ENCODE measurements around the gene CEACAM5. TPM values are rescaled to one million over a fixed set of nuclear protein-coding genes. Genes with fewer than 3 reads are reported as not detected.
"Not testable (repeated sequence)": the region's sequence is repeated elsewhere in the genome, so short reads cannot be mapped to it uniquely, and the experiment has no call there.

CEACAM5 gene
- total RNA-seq, 2 donors from 2014 or later: not detected

GRCh38 chr19:41705393-41706174 lies 2.8 kb upstream of the CEACAM5 start:
- no peak overlapping the region for H3K27ac Mint-ChIP-seq
- peaks cover 2% of the 10 kb centered on the region for H3K36me3 Mint-ChIP-seq (ENCODE audit: low read depth)
- no peak overlapping the region for H3K4me3 Mint-ChIP-seq
- DNase-seq: no peak
- peaks cover 68% of the 10 kb centered on the region for H3K27me3 Mint-ChIP-seq
- ATAC-seq: no peak
- peaks cover 6% of the 10 kb centered on the region for H3K4me1 Mint-ChIP-seq
- H3K9me3 ChIP-seq (ENCODE audit: control insufficient read depth, low read length, poor library complexity, severe bottlenecking): no peaks in the 10 kb centered on the region

GRCh38 chr19:41706741-41707501 lies 1.5 kb upstream of the CEACAM5 start:
- ATAC-seq: peak; percentile 94
- H3K27me3 Mint-ChIP-seq: peaks cover 71% of the 10 kb centered on the region
- H3K4me3 Mint-ChIP-seq: peak overlapping the region; percentile 83
- H3K27ac Mint-ChIP-seq: no peak overlapping the region
- H3K36me3 Mint-ChIP-seq (ENCODE audit: low read depth): peaks cover 5% of the 10 kb centered on the region
- DNase-seq: peak; percentile 47 to 67 (median 49)
- H3K9me3 ChIP-seq (ENCODE audit: control insufficient read depth, low read length, poor library complexity, severe bottlenecking): no peaks in the 10 kb centered on the region
- peaks cover 6% of the 10 kb centered on the region for H3K4me1 Mint-ChIP-seq

GRCh38 chr19:41707502-41707812 lies 969 bp upstream of the CEACAM5 start:
- H3K4me3 Mint-ChIP-seq: no peak overlapping the region
- no peaks in the 10 kb centered on the region for H3K9me3 ChIP-seq (ENCODE audit: control insufficient read depth, low read length, poor library complexity, severe bottlenecking)
- peaks cover 5% of the 10 kb centered on the region for H3K36me3 Mint-ChIP-seq (ENCODE audit: low read depth)
- DNase-seq (no peak), ATAC-seq (no peak)
- peaks cover 6% of the 10 kb centered on the region for H3K4me1 Mint-ChIP-seq
- H3K27ac Mint-ChIP-seq: no peak overlapping the region
- H3K27me3 Mint-ChIP-seq: peaks cover 76% of the 10 kb centered on the region

GRCh38 chr19:41707871-41708371 lies 505 bp upstream of the CEACAM5 start:
- no peaks in the 10 kb centered on the region for H3K9me3 ChIP-seq (ENCODE audit: control insufficient read depth, low read length, poor library complexity, severe bottlenecking)
- Mint-ChIP-seq H3K36me3 (ENCODE audit: low read depth) (peaks cover 5% of the 10 kb centered on the region), H3K27ac (peak overlapping the region; percentile 43), H3K27me3 (peaks cover 77% of the 10 kb centered on the region), H3K4me1 (peaks cover 7% of the 10 kb centered on the region), H3K4me3 (no peak overlapping the region)
- ATAC-seq: no peak
- DNase-seq: no peak

GRCh38 chr19:41709516-41709915 lies 1.1 kb downstream of the CEACAM5 start:
- not testable (repeated sequence) for ATAC-seq; H3K36me3 Mint-ChIP-seq (ENCODE audit: low read depth); DNase-seq; H3K27ac Mint-ChIP-seq; H3K4me3 Mint-ChIP-seq; H3K4me1 Mint-ChIP-seq; H3K9me3 ChIP-seq (ENCODE audit: control insufficient read depth, low read length, poor library complexity, severe bottlenecking)
- peaks cover 87% of the 10 kb centered on the region for H3K27me3 Mint-ChIP-seq

- DNase-seq: no peak
- no peak for ATAC-seq
- peaks cover 7% of the 10 kb centered on the region for H3K4me1 Mint-ChIP-seq
- no peak overlapping the region for H3K4me3 Mint-ChIP-seq
- H3K27me3 Mint-ChIP-seq: peaks cover 85% of the 10 kb centered on the region
- H3K27ac Mint-ChIP-seq: no peak overlapping the region
- no peaks in the 10 kb centered on the region for H3K9me3 ChIP-seq (ENCODE audit: control insufficient read depth, low read length, poor library complexity, severe bottlenecking)
- peaks cover 2% of the 10 kb centered on the region for H3K36me3 Mint-ChIP-seq (ENCODE audit: low read depth)
Measured at GRCh38 chr19:41709951-41710645, 1.7 kb downstream of the CEACAM5 start.

GRCh38 chr19:41711376-41712261 lies 3.2 kb downstream of the CEACAM5 start:
- Mint-ChIP-seq H3K27me3 (peaks cover 85% of the 10 kb centered on the region), H3K4me3 (no peak overlapping the region), H3K4me1 (peaks cover 7% of the 10 kb centered on the region), H3K36me3 (ENCODE audit: low read depth) (peaks cover 3% of the 10 kb centered on the region), H3K27ac (no peak overlapping the region)
- ATAC-seq (no peak), DNase-seq (no peak)
- H3K9me3 ChIP-seq (ENCODE audit: control insufficient read depth, low read length, poor library complexity, severe bottlenecking): no peaks in the 10 kb centered on the region

- H3K9me3 ChIP-seq (ENCODE audit: control insufficient read depth, low read length, poor library complexity, severe bottlenecking): no peaks in the 10 kb centered on the region
- peaks cover 2% of the 10 kb centered on the region for H3K4me1 Mint-ChIP-seq
- ATAC-seq (no peak), DNase-seq (no peak)
- no peak overlapping the region for H3K27ac Mint-ChIP-seq
- H3K36me3 Mint-ChIP-seq (ENCODE audit: low read depth): peaks cover 5% of the 10 kb centered on the region
- no peak overlapping the region for H3K4me3 Mint-ChIP-seq
- peaks cover 88% of the 10 kb centered on the region for H3K27me3 Mint-ChIP-seq
Measured at GRCh38 chr19:41714598-41714997, 6.2 kb downstream of the CEACAM5 start.

GRCh38 chr19:41718761-41719160 lies 10.3 kb downstream of the CEACAM5 start:
- no peak overlapping the region for H3K4me3 Mint-ChIP-seq
- peaks cover 2% of the 10 kb centered on the region for H3K36me3 Mint-ChIP-seq (ENCODE audit: low read depth)
- no peak for DNase-seq
- ATAC-seq: no peak
- no peaks in the 10 kb centered on the region for H3K9me3 ChIP-seq (ENCODE audit: control insufficient read depth, low read length, poor library complexity, severe bottlenecking)
- no peaks in the 10 kb centered on the region for H3K4me1 Mint-ChIP-seq
- H3K27me3 Mint-ChIP-seq: peaks cover 79% of the 10 kb centered on the region
- H3K27ac Mint-ChIP-seq: no peak overlapping the region

- no peak for ATAC-seq
- H3K27me3 Mint-ChIP-seq: peaks cover 67% of the 10 kb centered on the region
- no peak overlapping the region for H3K4me3 Mint-ChIP-seq
Measured at GRCh38 chr19:41720103-41720502, 11.7 kb downstream of the CEACAM5 start.

GRCh38 chr19:41726493-41726892 lies 18.1 kb downstream of the CEACAM5 start:
- peaks cover 4% of the 10 kb centered on the region for H3K4me1 Mint-ChIP-seq
- no peaks in the 10 kb centered on the region for H3K9me3 ChIP-seq (ENCODE audit: control insufficient read depth, low read length, poor library complexity, severe bottlenecking)
- H3K27ac Mint-ChIP-seq: no peak overlapping the region
- ATAC-seq (no peak), DNase-seq (no peak)
- peaks cover 37% of the 10 kb centered on the region for H3K27me3 Mint-ChIP-seq
- H3K36me3 Mint-ChIP-seq (ENCODE audit: low read depth): peaks cover 10% of the 10 kb centered on the region
- no peak overlapping the region for H3K4me3 Mint-ChIP-seq

More at GRCh38 chr19:41720103-41720502, 11.7 kb downstream of the CEACAM5 start:
- no peaks in the 10 kb centered on the region for H3K9me3 ChIP-seq (ENCODE audit: control insufficient read depth, low read length, poor library complexity, severe bottlenecking)
- Mint-ChIP-seq H3K27ac (no peak overlapping the region), H3K36me3 (ENCODE audit: low read depth) (peaks cover 2% of the 10 kb centered on the region), H3K4me1 (no peaks in the 10 kb centered on the region)
- no peak for DNase-seq

- H3K27ac Mint-ChIP-seq: no peak overlapping the region
- DNase-seq (no peak), ATAC-seq (no peak)
- no peak overlapping the region for H3K4me3 Mint-ChIP-seq
- H3K4me1 Mint-ChIP-seq: peaks cover 7% of the 10 kb centered on the region
- peaks cover 5% of the 10 kb centered on the region for H3K36me3 Mint-ChIP-seq (ENCODE audit: low read depth)
- H3K27me3 Mint-ChIP-seq: peaks cover 34% of the 10 kb centered on the region
- no peaks in the 10 kb centered on the region for H3K9me3 ChIP-seq (ENCODE audit: control insufficient read depth, low read length, poor library complexity, severe bottlenecking)
Measured at GRCh38 chr19:41734156-41734555, 25.7 kb downstream of the CEACAM5 start.

All from T-helper 17 cell (primary cell).